ENCODE data around the gene DUSP11. TPM values are rescaled to one million over a fixed set of nuclear protein-coding genes. Genes with fewer than 3 reads are reported as not detected.
"Not testable (repeated sequence)": the region's sequence is repeated elsewhere in the genome, so short reads cannot be mapped to it uniquely, and the experiment has no call there.

Gene DUSP11
- polyA plus RNA-seq, 3 donors = 27.4 to 36.9 (median 36.4) TPM

GRCh38 chr2:73783883-73784282 lies 4.0 kb upstream of the DUSP11 start, which contains the start of gene C2orf78:
C2orf78 (plus strand) TSS chr2:73784183; CDS start chr2:73784310, 127 bp downstream.
- DNase-seq (ENCODE audit: extremely low read depth in 1 of 11, low read depth in 9 of 11, low spot score in 4 of 11) = not testable (repeated sequence)

GRCh38 chr2:73783402-73783801 lies 3.5 kb upstream of the DUSP11 start:
- DNase-seq (ENCODE audit: extremely low read depth in 1 of 11, low read depth in 9 of 11, low spot score in 4 of 11) = not testable (repeated sequence)

- no peak for DNase-seq (ENCODE audit: extremely low read depth in 1 of 11, low read depth in 9 of 11, low spot score in 4 of 11)
These were observed 307 bp upstream of the DUSP11 start for GRCh38 chr2:73780237-73780582.

- not testable (repeated sequence) for DNase-seq (ENCODE audit: extremely low read depth in 1 of 11, low read depth in 9 of 11, low spot score in 4 of 11)
These were observed 936 bp downstream of the DUSP11 start for GRCh38 chr2:73778867-73779466.

GRCh38 chr2:73776869-73777519 lies 2.9 kb downstream of the DUSP11 start:
- no peak for DNase-seq (ENCODE audit: extremely low read depth in 1 of 11, low read depth in 9 of 11, low spot score in 4 of 11)

GRCh38 chr2:73776381-73776780 lies 3.5 kb downstream of the DUSP11 start:
- DNase-seq (ENCODE audit: extremely low read depth in 1 of 11, low read depth in 9 of 11, low spot score in 4 of 11) = no peak

GRCh38 chr2:73772819-73773218 lies 7.1 kb downstream of the DUSP11 start:
- no peak for DNase-seq (ENCODE audit: extremely low read depth in 1 of 11, low read depth in 9 of 11, low spot score in 4 of 11)

GRCh38 chr2:73770725-73771124 lies 9.2 kb downstream of the DUSP11 start:
- no peak for DNase-seq (ENCODE audit: extremely low read depth in 1 of 11, low read depth in 9 of 11, low spot score in 4 of 11)

GRCh38 chr2:73766994-73767393 lies 12.9 kb downstream of the DUSP11 start:
- DNase-seq (ENCODE audit: extremely low read depth in 1 of 11, low read depth in 9 of 11, low spot score in 4 of 11) = no peak

GRCh38 chr2:73766349-73766748 lies 13.6 kb downstream of the DUSP11 start:
- DNase-seq (ENCODE audit: extremely low read depth in 1 of 11, low read depth in 9 of 11, low spot score in 4 of 11) = no peak

- no peak for DNase-seq (ENCODE audit: extremely low read depth in 1 of 11, low read depth in 9 of 11, low spot score in 4 of 11)
These were observed 15.0 kb downstream of the DUSP11 start for GRCh38 chr2:73764945-73765344.

- no peak for DNase-seq (ENCODE audit: extremely low read depth in 1 of 11, low read depth in 9 of 11, low spot score in 4 of 11)
These were observed 17.3 kb downstream of the DUSP11 start for GRCh38 chr2:73762571-73762970.

- DNase-seq (ENCODE audit: extremely low read depth in 1 of 11, low read depth in 9 of 11, low spot score in 4 of 11) = no peak
These were observed 20.0 kb downstream of the DUSP11 start for GRCh38 chr2:73759904-73760303.

GRCh38 chr2:73759285-73759764 lies 20.6 kb downstream of the DUSP11 start:
- peak in 6 of 11 donors; percentile 0 to 31 (median 12) for DNase-seq (ENCODE audit: extremely low read depth in 1 of 11, low read depth in 9 of 11, low spot score in 4 of 11)

- not testable (repeated sequence) for DNase-seq (ENCODE audit: extremely low read depth in 1 of 11, low read depth in 9 of 11, low spot score in 4 of 11)
These were observed 25.6 kb downstream of the DUSP11 start for GRCh38 chr2:73754332-73754731.

- DNase-seq (ENCODE audit: extremely low read depth in 1 of 11, low read depth in 9 of 11, low spot score in 4 of 11) = no peak
These were observed 30.6 kb downstream of the DUSP11 start for GRCh38 chr2:73749314-73749713.

- DNase-seq (ENCODE audit: extremely low read depth in 1 of 11, low read depth in 9 of 11, low spot score in 4 of 11) = no peak
These were observed 33.1 kb downstream of the DUSP11 start for GRCh38 chr2:73746877-73747208.

- DNase-seq (ENCODE audit: extremely low read depth in 1 of 11, low read depth in 9 of 11, low spot score in 4 of 11) = no peak
These were observed 33.7 kb downstream of the DUSP11 start for GRCh38 chr2:73746015-73746876.

GRCh38 chr2:73740767-73741166 lies 39.1 kb downstream of the DUSP11 start:
- DNase-seq (ENCODE audit: extremely low read depth in 1 of 11, low read depth in 9 of 11, low spot score in 4 of 11) = no peak

- no peak for DNase-seq (ENCODE audit: extremely low read depth in 1 of 11, low read depth in 9 of 11, low spot score in 4 of 11)
These were observed 40.8 kb downstream of the DUSP11 start for GRCh38 chr2:73739101-73739500.
